PC-9 (cell line): ENCODE data around the gene PIPOX.

Source experiments
- CTCF ChIP-seq: fragments of 200-600 bp; sonication (generic); conservative IDR thresholded peaks from 2 replicates; pipeline ENCODE4 v1.6.1; 2017; ENCODE audit warnings: mixed run types, antibody characterized with exemption, mild to moderate bottlenecking, moderate library complexity
- EZH2 ChIP-seq: fragments of 200-600 bp; sonication (generic); IDR thresholded peaks from 2 replicates; pipeline ENCODE4 v1.8.0; 2017; ENCODE audit warnings: antibody characterized with exemption, low read depth

- TF ChIP-seq CTCF (no peak), EZH2 (no peak)
Measured at GRCh38 chr17:29080965-29081364, 38.0 kb downstream of the PIPOX start.
